T-helper 1 cell (primary cell): ENCODE measurements around the gene TTC34.
A peak's percentile ranks its signal among the peaks of the same experiment; 100 is the strongest.
"Not testable (repeated sequence)": the region's sequence is repeated elsewhere in the genome, so short reads cannot be mapped to it uniquely, and the experiment has no call there.

Experiments
- DNase-seq, 5 donors: peaks; one replicate each; pipeline ENCODE4 v3.0.0-alpha.2; 2012 to 2020

The TTC34 gene

DNA sequence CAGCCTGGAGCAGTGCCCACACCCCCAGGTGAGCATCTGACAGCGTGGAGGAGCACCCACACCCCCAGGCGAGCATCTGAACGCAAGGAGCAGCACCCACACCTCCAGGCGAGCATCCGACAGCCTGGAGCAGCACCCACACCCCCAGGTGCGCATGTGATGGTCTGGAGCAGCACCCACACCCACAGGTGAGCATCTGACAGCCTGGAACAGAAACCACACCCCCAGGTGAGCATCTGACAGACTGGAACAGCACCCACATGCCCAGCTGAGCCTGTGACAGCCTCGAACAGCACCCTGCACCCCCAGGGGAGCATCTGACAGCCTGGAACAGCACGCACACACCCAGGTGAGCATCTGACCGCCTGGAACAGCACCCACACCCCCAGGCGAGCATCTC is 46.9 kb downstream of the TTC34 start:
- DNase-seq: not testable (repeated sequence)

DNA sequence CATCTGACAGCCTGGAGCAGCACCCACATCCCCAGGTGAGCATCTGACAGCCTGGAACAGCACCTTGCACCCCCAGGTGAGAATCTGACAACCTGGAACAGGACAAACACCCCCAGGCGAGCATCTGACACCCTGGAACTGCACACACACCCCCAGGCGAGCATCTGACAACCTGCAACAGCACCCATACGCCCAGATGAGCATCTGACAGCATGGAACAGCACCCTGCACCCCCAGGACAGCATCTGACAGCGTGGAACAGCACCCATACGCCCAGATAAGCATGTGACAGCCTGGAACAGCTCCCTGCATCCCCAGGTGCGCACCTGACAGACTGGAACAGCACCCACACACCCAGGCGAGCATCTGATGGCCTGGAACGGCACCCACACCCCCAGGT is 49.0 kb downstream of the TTC34 start:
- DNase-seq: not testable (repeated sequence)

DNA sequence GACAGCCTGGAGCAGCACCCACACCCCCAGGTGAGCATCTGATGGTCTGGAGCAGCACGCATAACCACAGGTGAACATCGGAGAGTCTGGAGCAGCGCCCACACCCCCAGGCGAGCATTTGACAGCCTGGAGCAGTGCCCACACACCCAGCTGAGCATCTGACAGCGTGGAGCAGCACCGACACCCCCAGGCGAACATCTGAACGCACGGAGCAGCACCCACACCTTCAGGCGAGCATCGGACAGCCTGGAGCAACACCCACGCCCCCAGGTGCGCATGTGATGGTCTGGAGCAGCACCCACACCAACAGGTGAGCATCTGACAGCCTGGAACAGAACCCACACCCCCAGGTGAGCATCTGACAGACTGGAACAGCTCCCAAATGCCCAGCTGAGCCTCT is 49.6 kb downstream of the TTC34 start:
- DNase-seq: not testable (repeated sequence)

DNA sequence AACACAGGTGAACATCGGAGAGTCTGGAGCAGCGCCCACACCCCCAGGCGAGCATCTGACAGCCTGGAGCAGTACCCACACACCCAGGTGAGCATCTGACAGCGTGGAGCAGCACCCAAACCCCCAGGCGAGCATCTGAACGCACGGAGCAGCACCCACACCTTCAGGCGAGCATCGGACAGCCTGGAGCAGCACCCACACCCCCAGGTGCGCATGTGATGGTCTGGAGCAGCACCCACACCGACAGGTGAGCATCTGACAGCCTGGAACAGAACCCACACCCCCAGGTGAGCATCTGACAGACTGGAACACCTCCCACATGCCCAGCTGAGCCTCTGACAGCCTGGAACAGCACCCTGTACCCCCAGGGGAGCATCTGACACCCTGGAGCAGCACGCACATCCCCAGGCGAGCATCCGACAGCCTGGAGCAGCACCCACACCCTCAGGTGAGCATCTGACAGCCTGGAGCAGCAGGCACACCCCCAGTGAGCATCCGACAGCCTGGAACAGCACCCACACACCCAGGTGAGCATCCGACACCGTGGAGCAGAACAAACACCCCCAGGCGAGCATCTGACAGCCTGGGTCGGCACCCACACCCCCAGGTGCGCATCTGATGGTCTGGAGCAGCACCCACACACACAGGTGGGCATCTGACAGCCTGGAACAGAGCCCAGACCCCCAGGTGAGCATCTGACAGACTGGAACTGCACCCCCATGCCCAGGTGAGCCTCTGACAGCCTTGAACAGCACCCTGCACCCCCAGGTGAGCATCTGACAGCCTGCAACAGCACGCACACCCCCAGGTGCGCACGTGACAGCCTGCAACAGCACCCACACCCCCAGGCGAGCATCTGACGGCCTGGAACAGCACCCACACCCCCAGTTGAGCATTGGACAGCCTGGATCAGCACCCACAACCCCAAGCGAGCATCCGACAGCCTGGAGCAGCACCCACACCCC is 50.4 kb downstream of the TTC34 start:
- not testable (repeated sequence) for DNase-seq

DNA sequence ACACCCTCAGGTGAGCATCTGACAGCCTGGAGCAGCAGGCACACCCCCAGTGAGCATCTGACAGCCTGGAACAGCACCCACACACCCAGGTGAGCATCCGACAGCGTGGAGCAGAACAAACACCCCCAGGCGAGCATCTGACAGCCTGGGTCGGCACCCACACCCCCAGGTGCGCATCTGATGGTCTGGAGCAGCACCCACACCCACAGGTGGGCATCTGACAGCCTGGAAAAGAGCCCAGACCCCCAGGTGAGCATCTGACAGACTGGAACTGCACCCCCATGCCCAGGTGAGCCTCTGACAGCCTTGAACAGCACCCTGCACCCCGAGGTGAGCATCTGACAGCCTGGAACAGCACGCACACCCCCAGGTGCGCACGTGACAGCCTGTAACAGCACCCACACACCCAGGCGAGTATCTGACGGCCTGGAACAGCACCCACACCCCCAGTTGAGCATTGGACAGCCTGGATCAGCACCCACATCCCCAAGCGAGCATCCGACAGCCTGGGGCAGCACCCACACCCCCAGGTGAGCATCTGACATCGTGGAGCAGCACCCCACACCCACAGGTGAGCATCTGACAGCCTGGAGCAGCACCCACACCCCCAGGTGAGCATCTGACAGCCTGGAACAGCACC is 51.3 kb downstream of the TTC34 start:
- DNase-seq: not testable (repeated sequence)

DNA sequence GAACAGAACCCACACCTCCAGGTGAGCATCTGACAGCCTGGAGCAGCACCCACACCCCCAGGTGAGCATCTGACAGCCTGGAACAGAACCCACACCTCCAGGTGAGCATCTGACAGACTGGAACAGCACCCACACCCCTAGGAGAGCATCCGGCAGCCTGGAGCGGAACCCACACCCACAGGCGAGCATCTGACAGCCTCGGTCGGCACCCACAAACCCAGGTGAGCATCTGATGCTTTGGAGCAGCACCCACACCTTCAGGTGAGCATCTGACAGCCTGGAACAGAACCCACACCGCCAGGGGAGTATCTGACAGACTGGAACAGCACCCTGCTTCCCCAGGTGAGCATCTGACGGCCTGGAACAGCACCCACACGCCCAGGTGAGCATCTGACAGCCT is 52.9 kb downstream of the TTC34 start:
- DNase-seq: not testable (repeated sequence)

DNA sequence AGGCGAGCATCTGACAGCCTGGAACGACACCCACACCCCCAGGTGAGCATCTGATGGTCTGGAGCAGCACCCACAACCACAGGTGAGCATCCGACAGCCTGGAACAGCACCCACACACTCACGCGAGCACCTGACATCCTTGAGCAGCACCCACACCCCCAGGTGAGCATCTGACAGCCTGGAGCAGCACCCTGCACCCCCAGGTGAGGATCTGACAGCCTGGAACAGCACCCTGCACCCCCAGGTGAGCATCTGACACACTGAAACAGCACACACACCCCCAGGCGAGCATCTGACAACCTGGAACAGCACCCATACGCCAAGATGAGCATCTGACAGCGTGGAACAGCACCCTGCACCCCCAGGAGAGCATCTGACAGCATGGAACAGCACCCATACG is 106.7 kb downstream of the TTC34 start:
- not testable (repeated sequence) for DNase-seq

DNA sequence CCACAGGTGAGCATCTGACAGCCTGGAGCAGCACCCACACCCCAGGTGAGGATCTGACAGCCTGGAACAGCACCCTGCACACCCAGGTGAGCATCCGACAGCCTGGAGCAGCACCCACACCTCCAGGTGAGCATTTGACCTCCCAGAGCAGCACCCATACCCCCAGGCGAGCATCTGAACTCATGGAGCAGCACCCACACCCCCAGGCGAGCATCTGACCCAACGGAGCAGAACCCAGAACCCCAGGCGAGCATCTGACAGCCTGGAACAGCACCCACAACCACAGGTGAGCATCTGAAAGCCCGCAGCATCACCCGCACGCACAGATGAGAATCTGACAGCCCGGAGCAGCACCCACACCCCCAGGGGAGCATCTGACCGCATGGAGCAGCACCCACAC is 111.3 kb downstream of the TTC34 start:
- DNase-seq: not testable (repeated sequence)

DNA sequence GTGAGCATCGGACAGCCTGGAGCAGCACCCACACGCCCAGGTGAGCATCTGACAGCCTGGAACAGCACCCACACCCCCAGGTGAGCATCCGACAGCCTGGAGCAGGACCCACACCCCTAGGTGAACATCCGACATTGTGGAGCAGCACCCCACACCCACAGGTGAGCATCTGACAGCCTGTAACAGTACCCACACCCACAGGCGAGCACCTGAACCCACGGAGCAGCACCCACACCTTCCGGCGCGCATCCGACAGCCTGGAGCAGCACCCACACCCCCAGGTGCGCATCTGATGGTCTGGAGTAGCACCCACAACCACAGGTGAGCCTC is 113.2 kb downstream of the TTC34 start:
- not testable (repeated sequence) for DNase-seq

DNA sequence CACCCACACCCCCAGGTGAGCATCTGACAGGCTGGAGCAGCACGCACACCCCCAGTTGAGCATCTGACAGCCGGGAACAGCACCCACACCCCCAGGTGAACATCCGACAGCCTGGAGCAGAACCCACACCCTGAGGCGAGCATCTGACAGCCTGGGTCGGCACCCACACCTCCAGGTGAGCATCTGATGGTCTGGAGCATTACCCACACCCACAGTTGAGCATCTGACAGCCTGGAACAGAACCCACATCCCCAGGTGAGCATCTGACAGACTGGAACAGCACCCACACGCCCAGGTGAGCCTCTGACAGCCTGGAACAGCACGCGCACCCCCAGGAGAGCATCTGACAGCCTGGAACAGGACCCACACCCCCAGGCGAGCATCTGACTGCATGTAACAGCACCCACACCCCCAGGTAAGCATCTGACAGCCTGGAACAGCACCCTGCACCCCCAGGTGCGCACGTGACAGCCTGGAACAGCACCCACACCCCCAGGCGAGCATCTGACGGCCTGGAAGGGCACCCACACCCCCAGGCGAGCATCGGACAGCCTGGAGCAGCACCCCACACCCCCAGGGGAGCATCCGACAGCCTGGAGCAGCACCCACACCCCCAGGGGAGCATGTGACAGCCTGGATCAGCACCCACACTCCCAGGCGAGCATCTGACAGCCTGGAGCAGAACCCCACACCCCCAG is 113.7 kb downstream of the TTC34 start:
- DNase-seq: peak in 2 of 5 donors; percentile 22 to 49

DNA sequence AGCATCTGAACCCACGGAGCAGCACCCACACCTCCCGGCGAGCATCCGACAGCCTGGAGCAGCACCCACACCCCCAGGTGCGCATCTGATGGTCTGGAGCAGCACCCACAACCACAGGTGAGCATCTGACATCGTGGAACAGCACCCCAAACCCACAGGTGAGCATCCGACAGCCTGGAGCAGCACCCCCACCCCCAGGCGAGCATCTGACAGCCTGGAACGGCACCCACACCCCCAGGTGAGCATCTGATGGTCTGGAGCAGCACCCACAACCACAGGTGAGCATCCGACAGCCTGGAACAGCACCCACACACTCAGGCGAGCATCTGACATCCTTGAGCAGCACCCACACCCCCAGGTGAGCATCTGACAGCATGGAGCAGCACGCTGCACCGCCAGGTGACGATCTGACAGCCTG is 114.3 kb downstream of the TTC34 start:
- DNase-seq: peak in 1 of 5 donors; percentile 11

DNA sequence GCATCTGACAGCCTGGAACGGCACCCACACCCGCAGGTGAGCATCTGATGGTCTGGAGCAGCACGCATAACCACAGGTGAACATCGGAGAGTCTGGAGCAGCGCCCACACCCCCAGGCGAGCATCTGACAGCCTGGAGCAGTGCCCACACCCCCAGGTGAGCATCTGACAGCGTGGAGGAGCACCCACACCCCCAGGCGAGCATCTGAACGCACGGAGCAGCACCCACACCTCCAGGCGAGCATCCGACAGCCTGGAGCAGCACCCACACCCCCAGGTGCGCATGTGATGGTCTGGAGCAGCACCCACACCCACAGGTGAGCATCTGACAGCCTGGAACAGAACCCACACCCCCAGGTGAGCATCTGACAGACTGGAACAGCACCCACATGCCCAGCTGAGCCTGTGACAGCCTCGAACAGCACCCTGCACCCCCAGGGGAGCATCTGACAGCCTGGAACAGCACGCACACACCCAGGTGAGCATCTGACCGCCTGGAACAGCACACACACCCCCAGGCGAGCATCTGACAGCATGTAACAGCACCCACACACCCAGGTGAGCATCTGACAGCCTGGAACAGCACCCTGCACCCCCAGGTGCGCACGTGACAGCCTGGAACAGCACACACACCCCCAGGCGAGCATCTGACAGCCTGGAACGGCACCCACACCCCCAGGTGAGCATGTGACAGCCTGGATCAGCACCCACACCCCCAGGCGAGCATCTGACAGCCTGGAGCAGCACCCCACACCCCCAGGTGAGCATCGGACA is 115.2 kb downstream of the TTC34 start:
- DNase-seq: peak in 1 of 5 donors; percentile 14

DNA sequence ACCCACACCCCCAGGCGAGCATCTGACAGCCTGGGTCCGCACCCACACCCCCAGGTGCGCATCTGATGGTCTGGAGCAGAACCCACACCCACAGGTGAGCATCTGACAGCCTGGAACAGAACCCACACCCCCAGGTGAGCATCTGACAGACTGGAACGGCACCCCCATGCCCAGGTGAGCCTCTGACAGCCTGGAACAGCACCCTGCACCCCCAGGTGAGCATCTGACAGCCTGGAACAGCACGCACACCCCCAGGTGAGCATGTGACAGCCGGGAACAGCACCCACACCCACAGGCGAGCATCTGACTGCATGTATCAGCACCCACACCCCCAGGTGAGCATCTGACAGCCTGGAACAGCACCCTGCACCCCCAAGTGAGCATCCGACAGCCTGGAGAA is 115.8 kb downstream of the TTC34 start:
- DNase-seq: not testable (repeated sequence)

DNA sequence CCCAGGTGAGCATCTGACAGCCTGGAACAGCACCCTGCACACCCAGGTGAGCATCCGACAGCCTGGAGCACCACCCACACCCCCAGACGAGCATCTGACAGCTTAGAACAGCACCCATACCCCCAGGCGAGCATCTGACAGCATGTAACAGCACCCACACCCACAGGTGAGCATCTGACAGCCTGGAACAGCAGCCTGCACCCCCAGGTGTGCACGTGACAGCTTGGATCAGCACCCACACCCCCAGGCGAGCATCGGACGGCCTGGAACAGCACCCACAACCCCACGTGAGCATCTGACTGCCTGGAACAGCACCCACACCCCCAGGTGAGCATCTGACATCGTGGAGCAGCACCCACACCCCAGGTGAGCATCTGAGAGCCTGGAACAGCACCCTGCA is 116.6 kb downstream of the TTC34 start:
- peak in 1 of 5 donors; percentile 2 for DNase-seq

DNA sequence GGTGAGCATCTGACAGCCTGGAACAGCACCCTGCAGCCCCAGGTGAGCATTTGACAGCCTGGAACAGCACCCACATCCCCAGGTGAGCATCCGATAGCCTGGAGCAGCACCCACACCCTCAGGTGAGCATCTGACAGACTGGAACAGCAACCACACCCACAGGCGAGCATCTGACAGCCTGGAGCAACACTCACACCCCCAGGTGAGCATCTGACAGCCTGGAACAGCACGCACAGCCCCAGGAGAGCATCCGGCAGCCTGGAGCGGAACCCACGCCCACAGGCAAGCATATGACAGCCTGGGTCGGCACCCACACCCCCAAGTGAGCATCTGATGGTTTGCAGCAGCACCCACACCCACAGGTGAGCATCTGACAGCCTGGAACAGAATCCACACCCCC is 117.5 kb downstream of the TTC34 start:
- peak in 2 of 5 donors; percentile 26 to 56 for DNase-seq

DNA sequence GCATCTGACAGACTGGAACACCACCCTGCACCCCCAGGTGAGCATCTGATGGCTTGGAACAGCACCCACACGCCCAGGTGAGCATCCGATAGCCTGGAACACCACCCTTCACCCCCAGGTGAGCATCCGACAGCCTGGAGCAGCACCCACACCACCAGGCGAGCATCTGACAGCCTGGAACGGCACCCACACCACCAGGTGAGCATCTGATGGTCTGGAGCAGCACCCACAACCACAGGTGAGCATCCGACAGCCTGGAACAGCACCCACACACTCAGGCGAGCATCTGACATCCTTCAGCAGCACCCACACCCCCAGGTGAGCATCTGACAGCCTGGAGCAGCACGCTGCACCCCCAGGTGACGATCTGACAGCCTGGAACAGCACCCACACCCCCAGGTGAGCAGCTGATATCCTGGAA is 118.2 kb downstream of the TTC34 start:
- peak in 1 of 5 donors; percentile 14 for DNase-seq

DNA sequence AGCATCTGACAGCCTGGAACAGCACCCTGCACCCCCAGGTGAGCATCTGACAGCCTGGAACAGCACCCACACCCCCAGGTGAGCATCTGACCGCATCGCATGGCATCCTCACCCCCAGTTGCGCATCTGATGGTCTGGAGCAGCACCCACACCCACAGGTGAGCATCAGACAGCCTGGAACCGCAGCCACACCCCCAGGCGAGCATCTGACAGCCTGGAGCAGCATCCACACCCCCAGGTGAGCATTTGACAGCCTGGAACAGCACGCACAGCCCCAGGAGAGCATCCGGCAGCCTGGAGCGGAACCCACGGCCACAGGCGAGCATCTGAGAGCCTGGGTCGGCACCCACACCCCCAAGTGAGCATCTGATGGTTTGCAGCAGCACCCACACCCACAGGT is 118.6 kb downstream of the TTC34 start:
- DNase-seq: not testable (repeated sequence)

DNA sequence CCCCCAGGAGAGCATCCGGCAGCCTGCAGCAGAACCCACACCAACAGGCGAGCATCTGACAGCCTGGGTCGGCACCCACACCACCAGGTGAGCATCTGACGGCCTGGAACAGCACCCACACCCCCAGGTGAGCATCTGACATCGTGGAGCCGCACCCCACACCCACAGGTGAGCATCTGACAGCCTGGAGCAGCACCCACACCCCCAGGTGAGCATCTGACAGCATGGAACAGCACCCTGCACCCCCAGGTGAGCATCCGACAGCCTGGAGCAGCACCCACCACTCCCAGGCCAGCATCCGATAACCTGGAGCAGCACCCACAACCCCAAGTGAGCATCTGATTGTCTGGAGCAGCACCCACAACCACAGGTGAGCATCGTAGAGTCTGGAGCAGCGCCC is 124.8 kb downstream of the TTC34 start:
- not testable (repeated sequence) for DNase-seq

DNA sequence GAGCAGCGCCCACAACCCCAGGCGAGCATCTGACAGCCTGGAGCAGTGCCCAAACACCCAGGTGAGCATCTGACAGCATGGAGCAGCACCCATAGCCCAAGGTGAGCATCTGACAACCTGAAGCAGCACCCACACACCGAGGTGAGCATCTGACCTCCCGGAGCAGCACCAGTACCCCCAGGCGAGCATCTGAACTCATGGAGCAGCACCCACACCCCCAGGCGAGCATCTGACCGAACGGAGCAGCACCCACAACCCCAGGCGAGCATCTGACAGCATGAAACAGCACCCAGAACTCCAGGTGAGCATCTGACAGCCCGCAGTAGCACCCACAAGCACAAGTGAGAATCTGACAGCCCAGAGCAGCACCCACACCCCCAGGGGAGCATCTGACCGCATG is 129.8 kb downstream of the TTC34 start:
- not testable (repeated sequence) for DNase-seq

DNA sequence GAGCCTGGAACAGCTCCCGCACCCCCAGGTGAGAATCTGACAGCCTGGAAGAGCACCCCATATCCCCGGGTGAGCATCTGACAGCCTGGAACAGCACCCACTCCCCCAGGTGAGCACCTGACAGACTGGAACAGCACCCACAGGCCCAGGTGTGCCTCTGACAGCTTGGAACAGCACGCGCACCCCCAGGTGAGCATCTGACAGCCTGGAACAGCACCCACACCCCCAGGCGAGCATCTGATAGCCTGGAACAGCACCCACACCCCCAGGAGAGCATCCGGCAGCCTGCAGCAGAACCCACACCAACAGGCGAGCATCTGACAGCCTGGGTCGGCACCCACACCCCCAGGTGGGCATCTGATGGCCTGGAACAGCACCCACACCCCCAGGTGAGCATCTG is 141.7 kb downstream of the TTC34 start:
- DNase-seq: peak in 1 of 5 donors; percentile 6

DNA sequence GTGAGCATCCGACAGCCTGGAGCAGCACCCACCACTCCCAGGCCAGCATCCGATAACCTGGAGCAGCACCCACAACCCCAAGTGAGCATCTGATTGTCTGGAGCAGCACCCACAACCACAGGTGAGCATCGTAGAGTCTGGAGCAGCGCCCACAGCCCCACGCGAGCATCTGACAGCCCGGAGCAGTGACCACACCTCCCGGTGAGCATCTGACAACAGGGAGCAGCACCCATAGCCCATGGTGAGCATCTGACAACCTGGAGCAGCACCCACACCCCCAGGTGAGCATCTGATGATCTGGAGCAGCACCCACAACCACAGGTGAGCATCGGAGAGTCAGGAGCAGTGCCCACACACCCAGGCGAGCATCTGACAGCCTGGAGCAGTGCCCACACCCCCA is 143.6 kb downstream of the TTC34 start:
- DNase-seq: not testable (repeated sequence)

DNA sequence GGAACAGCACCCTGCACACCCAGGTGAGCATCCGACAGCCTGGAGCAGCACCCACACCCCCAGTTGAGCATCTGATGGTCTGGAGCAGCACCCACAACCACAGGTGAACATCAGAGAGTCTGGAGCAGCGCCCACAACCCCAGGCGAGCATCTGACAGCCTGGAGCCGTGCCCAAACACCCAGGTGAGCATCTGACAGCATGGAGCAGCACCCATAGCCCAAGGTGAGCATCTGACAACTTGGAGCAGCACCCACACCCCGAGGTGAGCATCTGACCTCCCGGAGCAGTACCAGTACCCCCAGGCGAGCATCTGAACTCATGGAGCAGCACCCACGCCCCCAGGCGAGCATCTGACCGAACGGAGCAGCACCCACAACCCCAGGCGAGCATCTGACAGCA is 144.4 kb downstream of the TTC34 start:
- DNase-seq: not testable (repeated sequence)
